MM.1S (cell line): Measurements from ENCODE around the gene GYS2.

ENCODE experiments used
- CTCF ChIP-seq: fragments of 300-600 bp; sonication (generic); IDR thresholded peaks from 2 replicates; pipeline ENCODE4 v1.5.1; 2016; ENCODE audit warnings: antibody characterized with exemption, low read length, mixed read lengths
- EZH2 ChIP-seq: fragments of 300-600 bp; sonication (generic); optimal IDR thresholded peaks from 2 replicates; pipeline ENCODE3; 2017; ENCODE audit warnings: low read depth, mild to moderate bottlenecking, antibody characterized with exemption, low read length, mixed read lengths
- EZH2phosphoT487 ChIP-seq: fragments of 300-600 bp; sonication (generic); IDR thresholded peaks from 2 replicates; pipeline ENCODE4 v1.6.1; 2018; ENCODE audit warnings: antibody characterized with exemption, low read length

DNA sequence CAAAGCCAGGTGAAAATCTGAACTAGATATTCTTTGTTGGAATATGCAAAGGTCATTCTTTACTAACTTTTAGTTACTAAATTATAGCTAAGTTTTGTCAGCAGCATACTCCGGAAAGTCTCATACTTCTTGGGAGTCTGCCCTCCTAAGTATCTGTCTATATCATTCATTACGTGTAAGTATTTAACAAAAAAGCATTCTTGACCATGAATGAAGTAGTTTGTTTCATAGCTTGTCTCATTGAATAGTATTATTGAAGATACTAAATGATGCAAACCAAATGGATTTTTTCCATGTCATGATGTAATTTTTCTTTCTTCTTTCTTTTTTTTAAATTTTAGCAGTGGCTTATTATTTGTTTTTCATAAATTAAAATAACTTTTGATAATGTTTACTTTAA, 88.4 kb downstream of the GYS2 start:
- TF ChIP-seq CTCF = no peak
- TF ChIP-seq EZH2 = no peak
- no peak for TF ChIP-seq EZH2phosphoT487
